Measurements from ENCODE around the gene CDH4.

The CDH4 gene

GRCh38 chr20:61407561-61407960 is 155.5 kb downstream of the CDH4 start:
- Histone ChIP-seq H3K27ac (ENCODE audit: low read length) (no peak overlapping the region), H3K4me2 (ENCODE audit: insufficient read depth, low read length) (no peak overlapping the region), H3K9ac (ENCODE audit: low read depth, low read length) (no peak overlapping the region)

GRCh38 chr20:61408951-61409740 is 157.1 kb downstream of the CDH4 start:
- TF ChIP-seq CTCF (IDR thresholded peaks at IDR 0.05; ENCODE audit: borderline replicate concordance, extremely low read depth, low read length, poor library complexity, severe bottlenecking) = no peak
- TF ChIP-seq EZH2 (IDR thresholded peaks at IDR 0.05; ENCODE audit: borderline replicate concordance, low read depth, low read length, severe bottlenecking) = no peak
- no peaks in the 10 kb centered on the region for H3K27me3 ChIP-seq (ENCODE audit: insufficient read depth, low read length, poor library complexity)
- no peaks in the 10 kb centered on the region for H3K36me3 ChIP-seq (ENCODE audit: insufficient read depth, low read length)
- H4K20me1 ChIP-seq (ENCODE audit: insufficient read depth, low read length) = no peaks in the 10 kb centered on the region
- no peaks in the 10 kb centered on the region for H3K79me2 ChIP-seq (ENCODE audit: insufficient read depth, low read length)
- no peak overlapping the region for H2AFZ ChIP-seq (ENCODE audit: low read depth, low read length)
- no peak overlapping the region for H3K4me2 ChIP-seq (ENCODE audit: insufficient read depth, low read length)
- H3K9ac ChIP-seq (ENCODE audit: low read depth, low read length) = no peak overlapping the region
- DNase-seq = no peak
- no peaks in the 10 kb centered on the region for H3K9me3 ChIP-seq (ENCODE audit: insufficient read depth, low read length, severe bottlenecking)
- H3K27ac ChIP-seq (ENCODE audit: low read length) = no peak overlapping the region
- no peak overlapping the region for H3K4me3 ChIP-seq (ENCODE audit: low read depth in 1 of 2, low read length in 2 of 2)
- H3K4me1 ChIP-seq (ENCODE audit: insufficient read depth, low read length) = no peaks in the 10 kb centered on the region
- ATAC-seq (ENCODE audit: insufficient read depth, low read depth) = no peak

More at GRCh38 chr20:61407561-61407960, 155.5 kb downstream of the CDH4 start:
- no peaks in the 10 kb centered on the region for H4K20me1 ChIP-seq (ENCODE audit: insufficient read depth, low read length)
- H3K4me1 ChIP-seq (ENCODE audit: insufficient read depth, low read length) = no peaks in the 10 kb centered on the region
- no peaks in the 10 kb centered on the region for H3K36me3 ChIP-seq (ENCODE audit: insufficient read depth, low read length)
- TF ChIP-seq EZH2 (IDR thresholded peaks at IDR 0.05; ENCODE audit: borderline replicate concordance, low read depth, low read length, severe bottlenecking) = no peak
- TF ChIP-seq CTCF (IDR thresholded peaks at IDR 0.05; ENCODE audit: borderline replicate concordance, extremely low read depth, low read length, poor library complexity, severe bottlenecking) = no peak
- no peak overlapping the region for H3K4me3 ChIP-seq (ENCODE audit: low read depth in 1 of 2, low read length in 2 of 2)
- no peaks in the 10 kb centered on the region for H3K79me2 ChIP-seq (ENCODE audit: insufficient read depth, low read length)
- H3K9me3 ChIP-seq (ENCODE audit: insufficient read depth, low read length, severe bottlenecking) = no peaks in the 10 kb centered on the region
- ATAC-seq (ENCODE audit: insufficient read depth, low read depth) (no peak), DNase-seq (no peak)
- H2AFZ ChIP-seq (ENCODE audit: low read depth, low read length) = no peak overlapping the region
- H3K27me3 ChIP-seq (ENCODE audit: insufficient read depth, low read length, poor library complexity) = no peaks in the 10 kb centered on the region

GRCh38 chr20:61411743-61412142 is 159.7 kb downstream of the CDH4 start:
- Histone ChIP-seq H3K4me3 (ENCODE audit: low read depth in 1 of 2, low read length in 2 of 2) (no peak overlapping the region), H3K27me3 (ENCODE audit: insufficient read depth, low read length, poor library complexity) (no peaks in the 10 kb centered on the region), H2AFZ (ENCODE audit: low read depth, low read length) (no peak overlapping the region), H3K36me3 (ENCODE audit: insufficient read depth, low read length) (no peaks in the 10 kb centered on the region), H3K9me3 (ENCODE audit: insufficient read depth, low read length, severe bottlenecking) (no peaks in the 10 kb centered on the region), H3K4me1 (ENCODE audit: insufficient read depth, low read length) (no peaks in the 10 kb centered on the region), H3K27ac (ENCODE audit: low read length) (no peak overlapping the region), H3K9ac (ENCODE audit: low read depth, low read length) (no peak overlapping the region), H4K20me1 (ENCODE audit: insufficient read depth, low read length) (no peaks in the 10 kb centered on the region), H3K4me2 (ENCODE audit: insufficient read depth, low read length) (no peak overlapping the region), H3K79me2 (ENCODE audit: insufficient read depth, low read length) (no peaks in the 10 kb centered on the region)
- DNase-seq = no peak
- TF ChIP-seq EZH2 (IDR thresholded peaks at IDR 0.05; ENCODE audit: borderline replicate concordance, low read depth, low read length, severe bottlenecking) (no peak), CTCF (IDR thresholded peaks at IDR 0.05; ENCODE audit: borderline replicate concordance, extremely low read depth, low read length, poor library complexity, severe bottlenecking) (no peak)
- no peak for ATAC-seq (ENCODE audit: insufficient read depth, low read depth)
